Progenitor cell of endocrine pancreas (in vitro differentiated cells): ENCODE data around the gene CBLB. TPM values are rescaled to one million over a fixed set of nuclear protein-coding genes. Genes with fewer than 3 reads are reported as not detected.

ENCODE experiments used
- DNase-seq: peaks from one replicate; pipeline ENCODE4 v3.0.0; 2021; ENCODE audit warnings: low spot score; ENCODE audit not compliant: unreplicated experiment
- H3K27ac Mint-ChIP-seq: 2 replicates; pipeline ENCODE4 v1.8.0; 2021; ENCODE audit warnings: mild to moderate bottlenecking, moderate library complexity, mixed read lengths
- H3K27me3 Mint-ChIP-seq: 2 replicates; pipeline ENCODE4 v1.8.0; 2021; ENCODE audit warnings: mixed read lengths
- H3K36me3 Mint-ChIP-seq: 2 replicates; pipeline ENCODE4 v1.8.0; 2022; ENCODE audit warnings: mixed read lengths; ENCODE audit not compliant: insufficient read depth
- H3K4me1 Mint-ChIP-seq: 2 replicates; pipeline ENCODE4 v1.8.0; 2021; ENCODE audit warnings: low read depth, mixed read lengths
- H3K4me3 Mint-ChIP-seq: 2 replicates; pipeline ENCODE4 v1.8.0; 2021; ENCODE audit warnings: low read depth, mild to moderate bottlenecking, moderate library complexity, mixed read lengths
- H3K9me3 Mint-ChIP-seq: 2 replicates; pipeline ENCODE4 v1.8.0; 2021; ENCODE audit warnings: low read depth, mixed read lengths
- total RNA-seq: library from RNA; stranded (reverse); gene quantifications from 2 replicates; pipeline ENCODE4 v1.2.1, GENCODE V29; 2021
- TF ChIP-seq, protein P1 (sequence below): fragments of 200-600 bp; sonication (generic); IDR thresholded peaks from one replicate; pipeline ENCODE4 v1.5.0; 2021; ENCODE audit warnings: antibody characterized with exemption, mild to moderate bottlenecking; ENCODE audit not compliant: unreplicated experiment

CBLB gene
- total RNA-seq, 1 donor from 2014 or later: 64.1 TPM

DNA sequence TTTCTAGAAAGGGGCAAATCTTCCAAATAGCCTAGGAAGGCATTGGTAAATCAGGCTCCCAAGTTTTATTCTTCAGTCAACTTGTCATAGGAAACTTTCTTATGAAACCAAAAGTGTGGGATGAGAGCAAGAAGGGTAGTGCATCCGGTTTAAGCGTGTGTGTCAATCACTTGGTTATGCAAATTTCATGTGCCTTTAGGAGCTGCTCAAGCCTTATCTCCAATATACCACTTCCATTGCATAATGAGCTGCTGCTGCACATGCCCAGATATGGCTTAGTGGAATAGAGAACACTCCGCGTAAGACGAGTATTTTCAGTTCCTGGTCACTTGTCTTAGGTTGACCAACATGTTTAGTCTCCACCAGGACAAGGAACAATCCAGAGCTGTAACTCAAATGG is 242.1 kb downstream of the CBLB start:
- DNase-seq: no peak
- no peak overlapping the region for H3K27ac Mint-ChIP-seq
- TF ChIP-seq, protein P1, sequence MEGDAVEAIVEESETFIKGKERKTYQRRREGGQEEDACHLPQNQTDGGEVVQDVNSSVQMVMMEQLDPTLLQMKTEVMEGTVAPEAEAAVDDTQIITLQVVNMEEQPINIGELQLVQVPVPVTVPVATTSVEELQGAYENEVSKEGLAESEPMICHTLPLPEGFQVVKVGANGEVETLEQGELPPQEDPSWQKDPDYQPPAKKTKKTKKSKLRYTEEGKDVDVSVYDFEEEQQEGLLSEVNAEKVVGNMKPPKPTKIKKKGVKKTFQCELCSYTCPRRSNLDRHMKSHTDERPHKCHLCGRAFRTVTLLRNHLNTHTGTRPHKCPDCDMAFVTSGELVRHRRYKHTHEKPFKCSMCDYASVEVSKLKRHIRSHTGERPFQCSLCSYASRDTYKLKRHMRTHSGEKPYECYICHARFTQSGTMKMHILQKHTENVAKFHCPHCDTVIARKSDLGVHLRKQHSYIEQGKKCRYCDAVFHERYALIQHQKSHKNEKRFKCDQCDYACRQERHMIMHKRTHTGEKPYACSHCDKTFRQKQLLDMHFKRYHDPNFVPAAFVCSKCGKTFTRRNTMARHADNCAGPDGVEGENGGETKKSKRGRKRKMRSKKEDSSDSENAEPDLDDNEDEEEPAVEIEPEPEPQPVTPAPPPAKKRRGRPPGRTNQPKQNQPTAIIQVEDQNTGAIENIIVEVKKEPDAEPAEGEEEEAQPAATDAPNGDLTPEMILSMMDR: no peak
- H3K4me3 Mint-ChIP-seq: no peak overlapping the region
- no peaks in the 10 kb centered on the region for H3K4me1 Mint-ChIP-seq
- H3K9me3 Mint-ChIP-seq: no peaks in the 10 kb centered on the region
- H3K36me3 Mint-ChIP-seq: no peaks in the 10 kb centered on the region
- H3K27me3 Mint-ChIP-seq: no peaks in the 10 kb centered on the region

GRCh38 chr3:105622169-105622568 is 246.6 kb downstream of the CBLB start:
- TF ChIP-seq, protein P1: no peak
- H3K27ac Mint-ChIP-seq: no peak overlapping the region
- H3K36me3 Mint-ChIP-seq: no peaks in the 10 kb centered on the region

DNA sequence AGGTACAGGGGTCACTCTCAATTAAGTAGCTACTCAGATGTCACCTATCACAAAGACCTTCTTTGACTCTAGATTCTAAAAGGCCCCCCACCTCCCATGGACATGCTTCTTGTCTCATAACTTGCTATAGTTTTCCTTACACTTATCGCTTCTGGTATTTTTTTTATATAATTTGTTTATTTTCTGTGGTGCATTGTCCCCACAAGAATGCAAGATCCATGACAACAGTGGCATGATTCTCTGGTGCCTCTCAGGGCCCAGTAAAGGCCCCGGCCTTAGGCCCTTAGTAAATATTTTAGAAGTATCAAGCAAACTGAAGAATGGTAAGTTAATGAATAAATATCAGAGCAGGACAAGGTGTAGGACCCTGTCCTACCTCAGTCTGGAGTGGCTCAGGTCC is 248.6 kb downstream of the CBLB start:
- no peaks in the 10 kb centered on the region for H3K36me3 Mint-ChIP-seq
- H3K4me1 Mint-ChIP-seq: no peaks in the 10 kb centered on the region
- no peaks in the 10 kb centered on the region for H3K27me3 Mint-ChIP-seq
- no peaks in the 10 kb centered on the region for H3K9me3 Mint-ChIP-seq
- no peak overlapping the region for H3K27ac Mint-ChIP-seq
- TF ChIP-seq, protein P1: no peak
- H3K4me3 Mint-ChIP-seq: no peak overlapping the region
- DNase-seq: no peak

More at GRCh38 chr3:105622169-105622568, 246.6 kb downstream of the CBLB start:
- no peak for DNase-seq
- H3K27me3 Mint-ChIP-seq: no peaks in the 10 kb centered on the region
- H3K9me3 Mint-ChIP-seq: no peaks in the 10 kb centered on the region
- no peaks in the 10 kb centered on the region for H3K4me1 Mint-ChIP-seq
- no peak overlapping the region for H3K4me3 Mint-ChIP-seq

GRCh38 chr3:105619651-105620050 is 249.2 kb downstream of the CBLB start:
- no peaks in the 10 kb centered on the region for H3K36me3 Mint-ChIP-seq
- H3K4me1 Mint-ChIP-seq: no peaks in the 10 kb centered on the region
- no peak overlapping the region for H3K4me3 Mint-ChIP-seq
- H3K9me3 Mint-ChIP-seq: no peaks in the 10 kb centered on the region
- DNase-seq: no peak
- TF ChIP-seq, protein P1: no peak
- H3K27ac Mint-ChIP-seq: no peak overlapping the region
- H3K27me3 Mint-ChIP-seq: no peaks in the 10 kb centered on the region

GRCh38 chr3:105618556-105618955 is 250.3 kb downstream of the CBLB start:
- Mint-ChIP-seq H3K36me3 (no peaks in the 10 kb centered on the region), H3K4me3 (no peak overlapping the region), H3K9me3 (no peaks in the 10 kb centered on the region), H3K4me1 (peaks cover 3% of the 10 kb centered on the region), H3K27ac (no peak overlapping the region), H3K27me3 (no peaks in the 10 kb centered on the region)
- TF ChIP-seq, protein P1: no peak
- no peak for DNase-seq
